IMR-90 (cell line): ENCODE data around the gene MC5R. TPM values are rescaled to one million over a fixed set of nuclear protein-coding genes. Genes with fewer than 3 reads are reported as not detected.

ENCODE experiments used
- ATAC-seq: fragments of 200-7000 bp; cut with Tn5 transposase; 2 replicates; pipeline ENCODE4 v1.9.1; 2020; ENCODE audit warnings: low read depth, mild to moderate bottlenecking, moderate library complexity
- BruUV-seq: library from RNA; stranded (reverse); fragments of 400-500 nt; replicated peaks from 2 replicates; lab custom pipeline; 2021; lab: Mats Ljungman, UMichigan
- CTCF ChIA-PET: fragments of 300-600 bp; formaldehyde crosslinking; extraction: SDS; loops from one replicate; lab custom pipeline; 2021; ENCODE audit warnings: antibody characterized with exemption; lab: Yijun Ruan, JAX
- POLR2A ChIA-PET: fragments of 300-600 bp; sonication (Branson Sonifier 250); formaldehyde crosslinking; loops from one replicate; lab custom pipeline; 2022; ENCODE audit warnings: antibody characterized with exemption; ENCODE audit not compliant: unreplicated experiment; lab: Charles Lee
- DNase-seq: peaks from one replicate; pipeline ENCODE4 v3.0.0; 2013
- H2AFZ ChIP-seq: replicated peaks from 2 replicates; pipeline ENCODE3; 2013; ENCODE audit warnings: low read length, mild to moderate bottlenecking; ENCODE audit not compliant: poor library complexity
- H2AK5ac ChIP-seq: 2 replicates; pipeline ENCODE4 v1.6.1; 2013; ENCODE audit warnings: low read depth, low read length, inconsistent platforms
- H2AK9ac ChIP-seq: replicated peaks from 2 replicates; pipeline ENCODE3; 2013; ENCODE audit warnings: mild to moderate bottlenecking, low read depth, low read length, moderate library complexity; ENCODE audit not compliant: poor library complexity
- H2BK120ac ChIP-seq: 2 replicates; pipeline ENCODE4 v1.6.1; 2013; ENCODE audit warnings: low read depth, low read length, inconsistent platforms
- H2BK15ac ChIP-seq: 3 replicates; pipeline ENCODE4 v1.6.1; 2013; ENCODE audit warnings: low read depth, low read length, inconsistent platforms
- H2BK20ac ChIP-seq: 2 replicates; pipeline ENCODE4 v1.6.1; 2013; ENCODE audit warnings: low read depth, mild to moderate bottlenecking, inconsistent platforms, low read length, moderate library complexity
- H2BK5ac ChIP-seq: 2 replicates; pipeline ENCODE4 v1.6.1; 2013; ENCODE audit warnings: mild to moderate bottlenecking, low read depth, low read length, inconsistent platforms; ENCODE audit not compliant: poor library complexity, severe bottlenecking
- H3K14ac ChIP-seq: replicated peaks from 2 replicates; pipeline ENCODE4 v1.6.1; 2013; ENCODE audit warnings: low read depth, low read length, inconsistent platforms
- H3K18ac ChIP-seq: 2 replicates; pipeline ENCODE4 v1.6.1; 2013; ENCODE audit warnings: low read depth, low read length, control low read depth
- H3K23ac ChIP-seq: 2 replicates; pipeline ENCODE4 v1.6.1; 2013; ENCODE audit warnings: low read depth, low read length, inconsistent platforms
- H3K27ac ChIP-seq: 2 replicates; pipeline ENCODE4 v1.5.1; 2013; ENCODE audit warnings: mild to moderate bottlenecking, control low read depth, low read length; ENCODE audit not compliant: insufficient read depth
- H3K27me3 ChIP-seq: 2 replicates; pipeline ENCODE4 v1.6.1; 2013; ENCODE audit warnings: low read length; ENCODE audit not compliant: control insufficient read depth, insufficient read depth
- H3K36me3 ChIP-seq: 2 replicates; pipeline ENCODE4 v1.6.1; 2013; ENCODE audit warnings: low read length, mixed read lengths; ENCODE audit not compliant: control insufficient read depth, insufficient read depth
- H3K4ac ChIP-seq: 2 replicates; pipeline ENCODE4 v1.6.1; 2013; ENCODE audit warnings: low read depth, low read length, inconsistent platforms
- H3K4me1 ChIP-seq: 2 replicates; pipeline ENCODE4 v1.6.1; 2013; ENCODE audit warnings: low read length, mixed read lengths; ENCODE audit not compliant: control insufficient read depth, insufficient read depth
- H3K4me2 ChIP-seq: 2 replicates; pipeline ENCODE4 v1.6.1; 2013; ENCODE audit warnings: low read depth, mild to moderate bottlenecking, control low read depth, low read length, moderate library complexity
- H3K4me3 ChIP-seq: 2 replicates; pipeline ENCODE4 v1.5.1; 2013; ENCODE audit warnings: low read depth, mild to moderate bottlenecking, control low read depth, low read length, moderate library complexity; ENCODE audit not compliant: insufficient read depth
- H3K56ac ChIP-seq: 2 replicates; pipeline ENCODE4 v1.6.1; 2013; ENCODE audit warnings: low read length, inconsistent platforms; ENCODE audit not compliant: insufficient read depth; ENCODE audit errors: extremely low read depth
- H3K79me1 ChIP-seq, 2 experiments: 2 replicates each; pipeline ENCODE4 v1.6.1; 2013; ENCODE audit warnings: low read length in 2 of 2, inconsistent platforms in 1 of 2, low read depth in 1 of 2
- H3K9ac ChIP-seq: 2 replicates; pipeline ENCODE4 v1.6.1; 2013; ENCODE audit warnings: low read depth, low read length, control low read depth
- H3K9me1 ChIP-seq: 2 replicates; pipeline ENCODE4 v1.6.1; 2013; ENCODE audit warnings: low read length, inconsistent platforms; ENCODE audit not compliant: insufficient read depth
- H3K9me3 ChIP-seq: 2 replicates; pipeline ENCODE4 v1.6.1; 2013; ENCODE audit warnings: low read length; ENCODE audit not compliant: control insufficient read depth, insufficient read depth
- H4K20me1 ChIP-seq: 2 replicates; pipeline ENCODE4 v1.6.1; 2013; ENCODE audit warnings: low read length, inconsistent platforms; ENCODE audit not compliant: insufficient read depth
- H4K5ac ChIP-seq: 2 replicates; pipeline ENCODE4 v1.6.1; 2013; ENCODE audit warnings: mild to moderate bottlenecking, low read depth, low read length, control low read depth
- H4K8ac ChIP-seq, 2 experiments: 2 replicates each; pipeline ENCODE4 v1.6.1; 2013; ENCODE audit warnings: low read depth in 2 of 2, low read length in 2 of 2, control low read depth in 1 of 2, inconsistent platforms in 1 of 2
- H4K91ac ChIP-seq: 2 replicates; pipeline ENCODE4 v1.6.1; 2013; ENCODE audit warnings: low read depth, low read length, inconsistent platforms; ENCODE audit not compliant: insufficient read depth
- BHLHE40 ChIP-seq: fragments of 150-350 bp; IDR thresholded peaks from 2 replicates; pipeline ENCODE4 v1.6.1; 2016; ENCODE audit warnings: mild to moderate bottlenecking, low read depth, low read length
- CHD1 ChIP-seq: IDR thresholded peaks from 2 replicates; pipeline ENCODE4 v1.6.1; 2012; ENCODE audit warnings: low read depth, low read length, improper control_type of control experiment
- FOS ChIP-seq: fragments of 150-350 bp; IDR thresholded peaks from 2 replicates; pipeline ENCODE4 v1.6.1; 2016; ENCODE audit warnings: low read depth, low read length
- MAFK ChIP-seq: IDR thresholded peaks from 2 replicates; pipeline ENCODE4 v1.6.1; 2012; ENCODE audit warnings: low read depth, low read length, improper control_type of control experiment
- MAZ ChIP-seq: IDR thresholded peaks from 2 replicates; pipeline ENCODE4 v1.6.1; 2012; ENCODE audit warnings: low read depth, mild to moderate bottlenecking, low read length, improper control_type of control experiment, moderate library complexity, borderline replicate concordance
- MXI1 ChIP-seq: IDR thresholded peaks from 2 replicates; pipeline ENCODE4 v1.6.1; 2012; ENCODE audit warnings: low read depth, mild to moderate bottlenecking, low read length, moderate library complexity, borderline replicate concordance
- NFE2L2 ChIP-seq: fragments of 150-350 bp; IDR thresholded peaks from 2 replicates; pipeline ENCODE4 v1.6.1; 2016; ENCODE audit warnings: low read depth, mild to moderate bottlenecking, low read length
- POLR2A ChIP-seq: IDR thresholded peaks from 2 replicates; pipeline ENCODE4 v1.6.1; 2012; ENCODE audit warnings: mild to moderate bottlenecking, low read depth, low read length
- RAD21 ChIP-seq: IDR thresholded peaks from 2 replicates; pipeline ENCODE4 v1.6.1; 2012; ENCODE audit warnings: low read length, improper control_type of control experiment
- SMC3 ChIP-seq: fragments of 150-350 bp; IDR thresholded peaks from 2 replicates; pipeline ENCODE4 v1.6.1; 2016; ENCODE audit warnings: low read depth, mild to moderate bottlenecking, antibody characterized with exemption, low read length, moderate library complexity
- WGBS, 2 experiments: methylation state at CpG; one replicate each; pipeline versions ENCODE4 v1.1.5 to v1.1.7; 2013; ENCODE audit warnings: missing lambda C conversion rate in 2 of 2; ENCODE audit not compliant: insufficient read length in 1 of 2; ENCODE audit errors: extremely low coverage in 2 of 2; 5-methylcytosine and 5-hydroxymethylcytosine counted together
- dilution Hi-C: fragments of 300-500 bp; cut with HindIII; formaldehyde crosslinking; loops from one replicate; pipeline ENCODE4 v1.14.3; 2018; ENCODE audit warnings: low sequenced_read_pairs; ENCODE audit not compliant: unreplicated experiment
- in situ Hi-C: fragments of 300-500 bp; cut with MboI; formaldehyde crosslinking; loops from 3 replicates; pipeline ENCODE4 v1.14.3; 2019; ENCODE audit warnings: low sequenced_read_pairs, inconsistent platforms, mixed read lengths
- intact Hi-C: fragments of 100-400 bp; cut with micrococcal nuclease; formaldehyde crosslinking; loops from 2 replicates; pipeline ENCODE4 v1.10.0; 2022
- polyA plus RNA-seq, 3 experiments: library from polyadenylated mRNA; depleted of rRNA; stranded (reverse); fragments of >200 nt; gene quantifications; 2 replicates each; pipeline ENCODE4 v1.2.3, GENCODE V29; 2012; ENCODE audit warnings: low replicate concordance in 1 of 3
- total RNA-seq: library from RNA; depleted of rRNA; stranded (reverse); fragments of >200 nt; gene quantifications from 2 replicates; pipeline ENCODE4 v1.2.3, GENCODE V29; 2012
- TF ChIP-seq, protein P1 (sequence below): conservative IDR thresholded peaks from 2 replicates; pipeline ENCODE4 v1.5.1; 2012; ENCODE audit warnings: mild to moderate bottlenecking, low read depth, low read length, improper control_type of control experiment

The MC5R gene
- total and polyA plus RNA-seq, 2 of the 4 experiments (the other 2 are of a cell fraction), result not detected

DNA sequence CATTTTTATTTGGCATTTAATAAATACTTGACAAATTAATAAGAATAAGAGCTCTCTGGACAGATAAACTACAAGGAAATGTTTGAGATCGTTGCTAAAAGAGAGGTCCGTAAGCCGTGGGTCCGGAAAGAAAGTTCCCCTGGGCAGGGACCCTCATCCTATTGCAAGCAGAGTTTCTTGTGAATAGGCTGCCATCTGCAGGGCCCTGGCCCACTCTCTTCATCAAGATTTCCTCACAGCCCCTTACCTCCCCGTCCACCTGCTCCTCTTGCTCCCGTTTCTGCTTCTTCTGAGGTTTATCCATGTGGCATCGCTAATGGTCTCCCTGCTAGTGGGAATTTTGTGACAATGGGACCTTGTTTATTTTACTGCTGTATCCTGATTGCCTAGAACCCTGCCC, 30.1 kb upstream of the MC5R start:
- H2BK120ac ChIP-seq, result no peak overlapping the region
- ATAC-seq (no peak), DNase-seq (no peak)
- H2AK9ac ChIP-seq, result no peak overlapping the region
- H3K4me3 ChIP-seq, result no peak overlapping the region
- TF ChIP-seq BHLHE40, result no peak
- TF ChIP-seq MAZ, result no peak
- no peak for TF ChIP-seq FOS
- TF ChIP-seq MXI1, result no peak
- no peak for TF ChIP-seq MAFK
- no peak for TF ChIP-seq NFE2L2
- TF ChIP-seq, protein P1, sequence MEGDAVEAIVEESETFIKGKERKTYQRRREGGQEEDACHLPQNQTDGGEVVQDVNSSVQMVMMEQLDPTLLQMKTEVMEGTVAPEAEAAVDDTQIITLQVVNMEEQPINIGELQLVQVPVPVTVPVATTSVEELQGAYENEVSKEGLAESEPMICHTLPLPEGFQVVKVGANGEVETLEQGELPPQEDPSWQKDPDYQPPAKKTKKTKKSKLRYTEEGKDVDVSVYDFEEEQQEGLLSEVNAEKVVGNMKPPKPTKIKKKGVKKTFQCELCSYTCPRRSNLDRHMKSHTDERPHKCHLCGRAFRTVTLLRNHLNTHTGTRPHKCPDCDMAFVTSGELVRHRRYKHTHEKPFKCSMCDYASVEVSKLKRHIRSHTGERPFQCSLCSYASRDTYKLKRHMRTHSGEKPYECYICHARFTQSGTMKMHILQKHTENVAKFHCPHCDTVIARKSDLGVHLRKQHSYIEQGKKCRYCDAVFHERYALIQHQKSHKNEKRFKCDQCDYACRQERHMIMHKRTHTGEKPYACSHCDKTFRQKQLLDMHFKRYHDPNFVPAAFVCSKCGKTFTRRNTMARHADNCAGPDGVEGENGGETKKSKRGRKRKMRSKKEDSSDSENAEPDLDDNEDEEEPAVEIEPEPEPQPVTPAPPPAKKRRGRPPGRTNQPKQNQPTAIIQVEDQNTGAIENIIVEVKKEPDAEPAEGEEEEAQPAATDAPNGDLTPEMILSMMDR, result no peak
- no peak for TF ChIP-seq CHD1
- TF ChIP-seq POLR2A, result no peak
- TF ChIP-seq RAD21, result no peak
- TF ChIP-seq SMC3, result no peak
- no peak overlapping the region for H3K4ac ChIP-seq
- no peak overlapping the region for H4K5ac ChIP-seq
- no peaks in the 10 kb centered on the region for H3K36me3 ChIP-seq
- no peak overlapping the region for H2AFZ ChIP-seq
- WGBS, 2 experiments, result no CpG with 5 or more reads among the region's 7 CpGs
- H3K9me1 ChIP-seq, result no peaks in the 10 kb centered on the region
- no peaks in the 10 kb centered on the region for H3K79me1 ChIP-seq
- H3K23ac ChIP-seq, result no peak overlapping the region
- H3K4me1 ChIP-seq, result no peaks in the 10 kb centered on the region
- no peak overlapping the region for H3K56ac ChIP-seq
- H3K18ac ChIP-seq, result no peak overlapping the region
- H4K91ac ChIP-seq, result no peak overlapping the region
- H3K14ac ChIP-seq, result no peak overlapping the region
- intact Hi-C loops, result no loop called here
- no peak overlapping the region for H3K9ac ChIP-seq
- POLR2A ChIA-PET, result no interaction called here
- H2BK5ac ChIP-seq, result no peak overlapping the region
- no peak overlapping the region for H4K8ac ChIP-seq
- CTCF ChIA-PET, result no interaction called here
- H3K27ac ChIP-seq, result no peak overlapping the region
- H3K4me2 ChIP-seq, result no peak overlapping the region
- no peaks in the 10 kb centered on the region for H3K9me3 ChIP-seq
- dilution Hi-C loops, result no loop called here
- H4K20me1 ChIP-seq, result no peaks in the 10 kb centered on the region
- no peak overlapping the region for H2BK15ac ChIP-seq
- in situ Hi-C loops, result no loop called here
- no TSS peak for BruUV-seq
- no peaks in the 10 kb centered on the region for H3K27me3 ChIP-seq
- no peak overlapping the region for H2AK5ac ChIP-seq
- H2BK20ac ChIP-seq, result no peak overlapping the region
